ENCODE data around the gene MPIG6B.

Gene MPIG6B

GRCh38 chr6:31771992-31772358 lies 48.8 kb downstream of the MPIG6B start:
- WGBS, 2 experiments (ENCODE audit: insufficient coverage in 2 of 2), result 94% methylated on average over 3 of the region's 4 CpGs; no CpG with 5 or more reads in 1 of the 2 experiments
- Histone ChIP-seq H3K36me3 (ENCODE audit: control insufficient read depth, insufficient read depth, low read length) (no peaks in the 10 kb centered on the region), H3K9me3 (ENCODE audit: control insufficient read depth, low read length) (no peaks in the 10 kb centered on the region), H3K27ac (ENCODE audit: low read depth, low read length, severe bottlenecking) (no peak overlapping the region), H3K4me1 (ENCODE audit: control insufficient read depth, insufficient read depth, low read length, poor library complexity, severe bottlenecking) (peaks cover 6% of the 10 kb centered on the region), H3K4me3 (ENCODE audit: extremely low read depth, insufficient read depth, low read length, poor library complexity, severe bottlenecking) (no peak overlapping the region)

- WGBS, 2 experiments (ENCODE audit: insufficient coverage in 2 of 2), result 80 to 95% methylated on average over 2 of the region's 4 CpGs
- Histone ChIP-seq H3K4me1 (ENCODE audit: control insufficient read depth, insufficient read depth, low read length, poor library complexity, severe bottlenecking) (peaks cover 12% of the 10 kb centered on the region), H3K9me3 (ENCODE audit: control insufficient read depth, low read length) (no peaks in the 10 kb centered on the region), H3K4me3 (ENCODE audit: extremely low read depth, insufficient read depth, low read length, poor library complexity, severe bottlenecking) (no peak overlapping the region), H3K36me3 (ENCODE audit: control insufficient read depth, insufficient read depth, low read length) (peaks cover 18% of the 10 kb centered on the region), H3K27ac (ENCODE audit: low read depth, low read length, severe bottlenecking) (no peak overlapping the region)
Measured at GRCh38 chr6:31775184-31775583, 52.0 kb downstream of the MPIG6B start.

GRCh38 chr6:31775633-31776484 lies 52.7 kb downstream of the MPIG6B start:
- Histone ChIP-seq H3K36me3 (ENCODE audit: control insufficient read depth, insufficient read depth, low read length) (peaks cover 24% of the 10 kb centered on the region), H3K9me3 (ENCODE audit: control insufficient read depth, low read length) (no peaks in the 10 kb centered on the region), H3K27ac (ENCODE audit: low read depth, low read length, severe bottlenecking) (no peak overlapping the region), H3K4me1 (ENCODE audit: control insufficient read depth, insufficient read depth, low read length, poor library complexity, severe bottlenecking) (peaks cover 12% of the 10 kb centered on the region), H3K4me3 (ENCODE audit: extremely low read depth, insufficient read depth, low read length, poor library complexity, severe bottlenecking) (no peak overlapping the region)
- 90 to 94% methylated on average over 31 to 32 of the region's 32 CpGs for WGBS, 2 experiments (ENCODE audit: insufficient coverage in 2 of 2)

Measured in mesodermal cell (in vitro differentiated cells).